Putamen (tissue), 1 donor: ENCODE measurements around the gene OGFRL1.

Experiments used
- DNase-seq: peaks from one replicate; pipeline ENCODE4 v3.0.0-alpha.2; 2016; ENCODE audit warnings: low spot score

The OGFRL1 gene

GRCh38 chr6:71334768-71335167 is 46.2 kb downstream of the OGFRL1 start:
- DNase-seq: no peak

GRCh38 chr6:71335544-71335943 is 46.9 kb downstream of the OGFRL1 start:
- DNase-seq: no peak

- DNase-seq: no peak
Measured at GRCh38 chr6:71336901-71337300, 48.3 kb downstream of the OGFRL1 start.

- no peak for DNase-seq
Measured at GRCh38 chr6:71338540-71339316, 50.1 kb downstream of the OGFRL1 start.

- DNase-seq: no peak
Measured at GRCh38 chr6:71342772-71343171, 54.2 kb downstream of the OGFRL1 start.

- DNase-seq: no peak
Measured at GRCh38 chr6:71345476-71346333, 57.1 kb downstream of the OGFRL1 start.

GRCh38 chr6:71346334-71346694 is 57.7 kb downstream of the OGFRL1 start:
- DNase-seq: no peak

- peak; percentile 15 for DNase-seq
Measured at GRCh38 chr6:71347119-71347518, 58.5 kb downstream of the OGFRL1 start.

GRCh38 chr6:71349395-71349794 is 60.8 kb downstream of the OGFRL1 start:
- no peak for DNase-seq

GRCh38 chr6:71349976-71350615 is 61.5 kb downstream of the OGFRL1 start:
- DNase-seq: peak; percentile 63

GRCh38 chr6:71351190-71351589 is 62.6 kb downstream of the OGFRL1 start:
- DNase-seq: no peak
